ENCODE data around the gene DUSP2.

The DUSP2 gene

DNA sequence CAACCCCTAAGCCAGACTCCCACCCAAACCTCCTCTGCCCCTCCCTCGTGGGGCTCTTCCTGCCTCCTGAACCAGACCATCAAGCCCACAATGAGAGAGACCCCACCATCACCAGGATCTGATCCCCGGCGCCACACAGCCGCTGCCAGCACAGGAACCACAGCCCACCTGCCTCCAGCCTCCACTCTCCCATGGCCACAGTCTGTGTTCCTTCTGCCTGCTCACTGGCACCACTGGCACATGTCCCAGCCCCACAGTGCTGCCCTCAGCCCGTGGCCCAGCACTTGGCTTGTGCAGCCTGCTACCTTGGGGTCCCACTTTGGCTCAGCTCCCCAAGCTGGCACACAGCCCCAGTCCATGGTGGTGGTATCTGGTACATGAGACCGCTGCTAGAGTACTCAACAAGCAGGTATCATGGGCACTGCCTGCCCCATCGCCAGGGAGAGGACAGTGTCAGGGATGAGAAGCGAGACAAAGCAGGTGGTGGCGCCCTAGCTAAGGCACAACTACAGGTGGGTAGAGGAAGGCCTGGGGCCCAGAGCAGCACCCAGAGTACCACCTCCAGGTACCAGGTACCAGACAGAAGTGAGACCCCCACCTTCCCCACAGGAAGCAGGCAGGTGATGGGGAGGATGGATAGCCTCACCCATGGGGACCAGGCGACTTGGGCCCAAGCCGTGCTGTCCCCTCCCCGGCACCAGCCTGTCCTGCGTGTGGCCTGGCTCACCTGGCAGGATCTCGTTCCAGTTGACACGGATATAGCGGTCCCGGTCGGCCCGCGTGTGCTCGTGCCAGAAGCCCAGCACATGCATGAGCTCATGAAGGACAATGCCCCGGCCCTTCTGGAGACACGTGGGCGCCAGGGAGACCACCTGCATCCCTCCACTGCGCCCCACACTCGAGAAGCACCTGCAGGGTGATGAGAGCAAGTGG lies 13.2 kb downstream of the DUSP2 start:
- DNase-seq (ENCODE audit: low spot score): no peak

DNA sequence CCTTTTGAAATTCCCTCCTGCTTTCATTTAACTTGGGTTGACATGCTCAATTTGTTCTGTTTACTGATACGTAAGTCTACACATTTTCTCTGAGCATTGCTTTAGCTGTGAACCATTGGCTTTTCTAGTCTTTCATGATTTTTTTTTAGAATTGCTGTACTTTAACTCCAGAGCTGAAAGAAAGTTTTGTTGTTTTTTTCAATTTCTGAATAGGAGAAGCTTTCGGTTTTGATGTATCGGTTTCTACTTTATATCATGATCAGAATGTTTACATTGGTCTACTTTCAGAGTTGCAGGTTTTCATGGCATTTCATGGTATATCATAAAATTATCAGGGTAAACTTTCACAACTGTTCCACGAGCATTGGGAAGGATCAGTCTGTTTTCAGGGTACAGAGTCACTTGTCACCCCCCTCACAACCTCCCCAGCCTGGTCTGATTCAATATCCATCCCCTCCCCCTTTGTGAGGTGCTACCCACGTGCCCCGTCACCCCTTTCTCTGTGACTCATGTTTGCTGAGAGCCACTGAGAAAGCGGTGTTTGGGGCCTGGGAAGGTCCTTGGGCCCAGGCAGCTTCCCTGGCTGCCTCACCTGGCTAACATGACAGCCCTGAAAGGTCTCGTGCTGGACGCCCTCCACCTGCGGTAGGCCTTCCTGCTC lies 14.0 kb downstream of the DUSP2 start:
- no peak for DNase-seq (ENCODE audit: low spot score)

DNA sequence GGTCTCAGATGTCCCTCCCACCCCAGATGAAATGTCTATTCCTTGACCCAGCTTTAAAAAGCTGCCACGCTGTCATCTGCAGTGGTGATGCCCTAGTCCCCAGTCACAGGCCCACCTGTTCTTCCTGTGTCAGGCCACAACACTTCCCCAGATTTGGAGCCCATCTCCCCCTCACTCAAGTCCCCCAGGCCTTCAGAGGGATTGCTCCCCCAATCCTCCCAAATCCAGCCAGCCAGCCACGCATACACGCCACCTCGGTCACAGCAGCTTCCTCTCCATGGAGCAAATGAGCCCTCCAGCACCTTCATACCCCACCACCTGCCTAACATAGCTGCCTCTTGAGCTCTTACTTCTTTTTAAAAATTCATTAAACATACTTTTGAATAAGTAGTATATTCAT lies 14.8 kb downstream of the DUSP2 start:
- no peak for DNase-seq (ENCODE audit: low spot score)

GRCh38 chr2:96129528-96130120 lies 15.6 kb downstream of the DUSP2 start:
- no peak for DNase-seq (ENCODE audit: low spot score)

DNA sequence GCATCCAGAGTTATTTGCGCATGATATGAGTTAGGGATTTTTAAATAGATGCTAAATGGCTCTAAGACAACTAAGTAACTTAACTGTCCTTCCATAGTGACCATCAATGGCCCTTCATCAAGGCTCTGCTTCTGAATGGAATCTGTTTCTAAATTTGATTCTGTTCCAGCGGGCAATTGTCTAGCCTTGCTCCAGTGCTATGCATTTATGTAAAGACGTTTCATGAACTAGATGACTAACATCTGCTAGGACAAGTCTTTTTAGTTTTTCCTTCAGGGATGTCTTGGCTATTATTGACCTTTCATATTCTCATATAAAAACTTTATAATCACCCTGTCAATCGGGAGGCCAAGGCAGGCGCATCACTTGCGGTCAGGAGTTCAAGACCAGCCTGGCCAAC lies 16.8 kb downstream of the DUSP2 start:
- no peak for DNase-seq (ENCODE audit: low spot score)

GRCh38 chr2:96124406-96125265 lies 20.6 kb downstream of the DUSP2 start:
- DNase-seq (ENCODE audit: low spot score): no peak

- DNase-seq (ENCODE audit: low spot score): no peak
Observed at GRCh38 chr2:96123936-96124335, 21.3 kb downstream of the DUSP2 start.

DNA sequence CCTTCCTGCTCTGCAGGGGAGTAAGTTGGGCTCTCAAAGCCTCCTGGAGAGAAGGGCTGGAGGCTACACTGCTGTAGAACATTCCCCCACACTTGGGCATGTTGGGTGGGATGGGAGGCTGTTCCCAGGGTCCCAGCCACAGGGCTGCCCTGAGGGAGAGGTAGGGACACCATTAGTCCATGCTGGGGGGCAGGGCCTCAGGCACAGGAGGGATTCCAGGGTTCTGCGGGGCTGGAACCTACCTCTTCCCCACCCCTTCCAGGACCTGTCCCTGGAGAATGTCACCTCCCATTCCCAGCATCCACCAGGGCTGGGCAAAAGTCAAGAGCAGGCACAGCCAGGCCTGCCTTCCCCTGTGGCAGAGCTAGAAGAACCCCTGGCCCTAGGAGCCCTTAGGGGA lies 21.9 kb downstream of the DUSP2 start:
- no peak for DNase-seq (ENCODE audit: low spot score)

GRCh38 chr2:96122391-96122790 lies 22.8 kb downstream of the DUSP2 start:
- no peak for DNase-seq (ENCODE audit: low spot score)

DNA sequence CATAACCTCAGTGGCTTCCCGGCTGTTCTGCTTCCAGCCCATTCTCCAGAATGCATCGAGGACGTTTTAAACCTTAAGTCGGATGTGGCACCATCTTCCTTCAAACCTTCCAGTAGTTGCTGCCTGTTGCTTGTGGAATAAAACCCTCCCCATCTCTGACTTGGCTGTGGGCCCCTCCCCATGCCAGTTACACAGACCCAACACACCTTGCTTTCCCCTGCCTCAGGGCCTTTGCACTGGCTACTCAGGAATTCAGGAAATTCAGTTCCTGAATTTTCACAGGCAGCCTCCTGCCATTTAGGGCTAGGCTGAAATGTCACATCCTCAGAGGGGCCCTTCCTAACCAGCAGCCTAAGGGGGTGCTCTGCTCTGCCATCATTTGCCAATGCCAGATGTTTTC lies 23.8 kb downstream of the DUSP2 start:
- no peak for DNase-seq (ENCODE audit: low spot score)

GRCh38 chr2:96120991-96121390 lies 24.2 kb downstream of the DUSP2 start:
- DNase-seq (ENCODE audit: low spot score): no peak

- DNase-seq (ENCODE audit: low spot score): no peak
Observed at GRCh38 chr2:96120091-96120720, 25.0 kb downstream of the DUSP2 start.

DNA sequence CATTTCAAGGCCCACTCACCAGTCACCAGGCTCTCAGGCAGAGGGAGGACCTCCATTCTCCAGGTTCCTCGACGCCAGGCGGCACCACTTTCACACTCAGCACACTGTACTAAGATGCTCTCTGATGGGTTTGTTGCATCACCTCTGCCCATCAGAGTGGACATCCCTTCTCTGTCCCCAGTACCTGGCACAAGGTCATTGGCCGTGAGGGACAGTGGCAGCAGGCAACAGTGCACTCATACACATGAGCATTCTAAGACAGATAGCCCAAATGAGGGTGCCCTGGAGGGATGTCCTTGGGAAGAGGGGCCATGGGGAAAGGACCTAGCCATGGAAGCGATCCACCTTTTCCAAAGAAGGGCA lies 25.9 kb downstream of the DUSP2 start:
- no peak for DNase-seq (ENCODE audit: low spot score)

- DNase-seq (ENCODE audit: low spot score): no peak
Observed at GRCh38 chr2:96118698-96119388, 26.4 kb downstream of the DUSP2 start.

DNA sequence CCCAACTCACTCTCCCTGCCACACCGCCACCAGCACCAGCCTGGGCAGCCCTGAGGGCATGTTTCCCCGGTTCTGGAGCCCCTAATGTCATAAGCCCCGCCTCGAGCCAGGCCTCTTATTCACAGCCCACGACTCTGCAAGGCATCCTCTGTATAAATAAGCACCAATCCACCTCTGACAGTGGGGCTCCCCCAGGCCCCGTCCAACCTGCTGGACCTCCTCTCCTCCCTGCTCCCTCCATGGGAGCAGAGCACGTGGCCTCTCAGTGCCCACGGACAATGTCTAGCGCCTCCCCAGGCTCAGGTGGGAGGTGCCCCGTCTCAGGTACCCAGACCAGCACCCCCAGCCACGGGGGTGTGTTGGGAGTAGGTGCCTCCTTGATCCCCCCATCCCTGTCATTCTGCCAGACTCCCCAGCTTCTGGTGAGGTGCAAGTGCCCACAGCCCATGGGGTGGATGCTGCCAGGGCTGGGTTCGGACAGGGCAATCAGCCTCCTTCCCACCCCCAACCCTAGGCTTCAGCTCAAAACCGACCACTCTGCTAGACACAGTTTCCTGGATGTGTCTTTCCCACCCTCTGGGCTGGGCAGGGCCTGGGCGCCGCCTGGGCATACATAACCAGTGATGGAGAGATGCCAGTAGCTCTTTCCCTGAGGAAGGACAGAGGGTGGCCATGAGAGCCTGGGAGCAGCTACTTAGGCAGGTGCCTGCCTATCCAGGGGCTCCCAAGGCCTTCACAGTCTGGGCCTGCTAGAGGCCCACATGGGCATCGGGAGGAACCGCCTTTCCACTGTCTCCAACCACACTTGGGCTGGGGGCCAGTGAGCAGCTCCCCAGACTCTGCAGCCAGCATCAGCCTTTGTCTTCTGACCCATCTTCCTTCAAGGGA lies 27.3 kb downstream of the DUSP2 start:
- DNase-seq (ENCODE audit: low spot score): no peak

GRCh38 chr2:96116879-96117533 lies 28.2 kb downstream of the DUSP2 start:
- peak; percentile 27 for DNase-seq (ENCODE audit: low spot score)

- no peak for DNase-seq (ENCODE audit: low spot score)
Observed at GRCh38 chr2:96116424-96116878, 28.8 kb downstream of the DUSP2 start, which contains the start of gene ADRA2B. Gene ADRA2B, minus strand, starts transcription at chr2:96116571. Its CDS starts 422 bp downstream, at chr2:96116149.

- DNase-seq (ENCODE audit: low spot score): no peak
Observed at GRCh38 chr2:96115631-96116423, 29.4 kb downstream of the DUSP2 start.

Measured in hematopoietic multipotent progenitor cell treated with erythropoietin and hydrocortisone succinate and interleukin-3 and kit ligand, for 17 days (in vitro differentiated cells).